Pancreas (tissue), 10 donors: ENCODE data around the gene NDUFB10. TPM values are rescaled to one million over a fixed set of nuclear protein-coding genes. Genes with fewer than 3 reads are reported as not detected.
"Not testable (repeated sequence)": the region's sequence is repeated elsewhere in the genome, so short reads cannot be mapped to it uniquely, and the experiment has no call there.

ENCODE experiments used
- ATAC-seq, 4 donors: fragments of 200-7000 bp; cut with Tn5 transposase; one replicate each; pipeline versions ENCODE4 v1.8.0 to v1.9.1; 2020; ENCODE audit warnings: mild to moderate bottlenecking in 4 of 4, moderate library complexity in 4 of 4
- DNase-seq, 6 donors: peaks; one replicate each; pipeline ENCODE4 v3.0.0-alpha.2; 2020
- FAIRE-seq: peaks from 2 replicates; lab custom pipeline; 2012; peaks lifted over from hg19 to GRCh38; lab: Jason Lieb, UNC
- H3K27ac ChIP-seq, 4 donors: fragments of 200-600 bp; sonication (generic); 1 replicate in 3 of 4; 2 replicates in 1 of 4; pipeline versions ENCODE4 v1.5.0 to v1.8.0; 2020
- H3K27me3 ChIP-seq, 4 donors: fragments of 200-600 bp; one replicate each; pipeline ENCODE4 v1.8.0; 2021
- H3K36me3 ChIP-seq, 3 donors: fragments of 200-600 bp; sonication (generic) in 1 of 3; one replicate each; pipeline versions ENCODE4 v1.5.0 to v1.8.0; 2020 to 2021
- H3K4me1 ChIP-seq, 3 donors: fragments of 200-600 bp; one replicate each; pipeline ENCODE4 v1.8.0; 2021
- H3K4me3 ChIP-seq, 4 donors: fragments of 200-600 bp; sonication (generic) in 2 of 4; one replicate each; pipeline versions ENCODE4 v1.5.0 to v1.8.0; 2020 to 2021
- H3K9me3 ChIP-seq, 4 donors: fragments of 200-600 bp; one replicate each; pipeline ENCODE4 v1.8.0; 2021
- CTCF ChIP-seq, 4 donors: fragments of 200-600 bp; sonication (generic) in 3 of 4; IDR thresholded peaks; one replicate each; pipeline versions ENCODE4 v1.5.0 to v1.8.0; 2021; ENCODE audit warnings: antibody characterized with exemption in 4 of 4
- WGBS, 2 donors: extraction: QIAGEN DNeasy Blood & Tissue Kit; methylation state at CpG; one replicate each; pipeline ENCODE4 v1.1.7; 2013; 5-methylcytosine and 5-hydroxymethylcytosine counted together
- intact Hi-C, 3 donors: fragments of 100-400 bp; cut with DNase I; formaldehyde crosslinking; loops; one replicate each; pipeline versions ENCODE4 v1.11.1 to v1.14.2; 2022
- polyA plus RNA-seq, 2 donors: library from polyadenylated mRNA; stranded (reverse); fragments of 200-250 nt; gene quantifications; one replicate each; pipeline ENCODE4 v1.2.3, GENCODE V29; 2013
- total RNA-seq, 6 donors: library from RNA; stranded (reverse); fragmentation: NEBNext Ultra II Directional in 4 of 6; extraction: Animal tissue kit (Norgen Biotek cat#: 25700) in 4 of 6; gene quantifications; one replicate each; pipeline versions ENCODE4 v1.2.1 to v1.2.4, GENCODE V29; 2021 to 2023
- donor health status: healthy with polysubstance abuse.
- donor health status: DM: no; HTN: no; CAD: no; lungs with moderate emphysema.
- donor health status: DM: no; HTN: no; CAD: no.
- donor health status: control.
- donor health status: control.
- donor health status: Bipolar disorder and iron deficiency.
- donor health status: DM: yes; HTN: yes; CAD: no.
- donor health status: DM: no; HTN: no; CAD: no.
- donor health status: DM: no; HTN: no; CAD: no.
- donor health status: DM: yes; HTN: yes; CAD: no.

Gene NDUFB10
- total and polyA plus RNA-seq, 8 donors, result 54.0 to 108 (median 65.9) TPM

- no peak for TF ChIP-seq CTCF (IDR thresholded peaks at IDR 0.05)
- ATAC-seq (no peak), DNase-seq (peak in 2 of 6 donors; percentile 43 to 45), FAIRE-seq (no peak)
- 61% methylated on average over 6 of the region's 6 CpGs for WGBS, 2 donors
- Histone ChIP-seq H3K4me1 (peaks cover 0 to 25% (median 20%) of the 10 kb centered on the region in 3 donors), H3K4me3 (no peak overlapping the region), H3K9me3 (no peaks in the 10 kb centered on the region), H3K36me3 (peaks cover 0 to 20% (median 10%) of the 10 kb centered on the region in 3 donors), H3K27me3 (no peaks in the 10 kb centered on the region), H3K27ac (no peak overlapping the region)
- intact Hi-C loops, result no loop called here
Measured at GRCh38 chr16:1961651-1962067, 2.3 kb downstream of the NDUFB10 start.

- H3K4me1 ChIP-seq, result peaks cover 0 to 25% (median 20%) of the 10 kb centered on the region in 3 donors
Measured at GRCh38 chr16:1962161-1963153, 3.1 kb downstream of the NDUFB10 start.

GRCh38 chr16:1963806-1964505 lies 4.6 kb downstream of the NDUFB10 start:
- peak overlapping the region; percentile 74 to 96 (median 88) for H3K4me3 ChIP-seq
- H3K27ac ChIP-seq, result peak overlapping the region; percentile 89 to 96 (median 92)
- ATAC-seq (peak in 3 of 4 donors; percentile 30 to 46 (median 30)), DNase-seq (peak in 1 of 6 donors; percentile 76), FAIRE-seq (no peak)
- H3K36me3 ChIP-seq, result peaks cover 0 to 20% (median 10%) of the 10 kb centered on the region in 3 donors
- TF ChIP-seq CTCF (IDR thresholded peaks at IDR 0.05), result no peak
- H3K4me1 ChIP-seq, result peaks cover 0 to 22% (median 20%) of the 10 kb centered on the region in 3 donors
- H3K9me3 ChIP-seq, result no peaks in the 10 kb centered on the region
- intact Hi-C loops, result no loop called here
- 8 to 10% methylated on average over 40 to 44 of the region's 44 CpGs for WGBS, 2 donors
- no peaks in the 10 kb centered on the region for H3K27me3 ChIP-seq

More at GRCh38 chr16:1962161-1963153, 3.1 kb downstream of the NDUFB10 start:
- DNase-seq, result peak in 2 of 6 donors; percentile 44 to 77
- H3K27me3 ChIP-seq, FAIRE-seq, H3K9me3 ChIP-seq, ATAC-seq, intact Hi-C loops, H3K27ac ChIP-seq: not testable (repeated sequence)
- Histone ChIP-seq H3K36me3 (peaks cover 0 to 20% (median 10%) of the 10 kb centered on the region in 3 donors), H3K4me3 (peak overlapping the region in 3 of 4 donors; percentile 80 to 96 (median 95))
- WGBS, 2 donors, result 81 to 82% methylated on average over 33 to 37 of the region's 37 CpGs

- peak within 1 kb of the TSS; percentile 89 to 96 (median 92) for H3K27ac ChIP-seq
- no peak for TF ChIP-seq CTCF (IDR thresholded peaks at IDR 0.05)
- ATAC-seq, result peak; percentile 91 to 97 (median 93)
- intact Hi-C loops, result no loop called here
- peaks cover 0 to 21% (median 20%) of the 10 kb centered on the region in 3 donors for H3K4me1 ChIP-seq
- peak; percentile 60 for FAIRE-seq
- peak; percentile 98 to 100 (median 98) for DNase-seq
- no peaks in the 10 kb centered on the region for H3K27me3 ChIP-seq
- no peaks in the 10 kb centered on the region for H3K9me3 ChIP-seq
- peak within 1 kb of the TSS; percentile 74 to 96 (median 88) for H3K4me3 ChIP-seq
- 0 to 1% methylated on average over 89 to 97 of the region's 97 CpGs for WGBS, 2 donors
- H3K36me3 ChIP-seq, result peaks cover 0 to 20% (median 10%) of the 10 kb centered on the region in 3 donors
Measured at GRCh38 chr16:1964506-1965395, 5.4 kb downstream of the NDUFB10 start, which contains the start of gene RPS2. Gene RPS2, minus strand, starts transcription at chr16:1964826. Its CDS starts 201 bp downstream, at chr16:1964625.
